ELF-1 (cell line): Measurements from ENCODE around the gene TMEM123.

Experiments used
- DNase-seq: peaks from one replicate; pipeline ENCODE4 v3.0.0-alpha.2; 2016; ENCODE audit warnings: low read depth, low spot score

The TMEM123 gene

DNA sequence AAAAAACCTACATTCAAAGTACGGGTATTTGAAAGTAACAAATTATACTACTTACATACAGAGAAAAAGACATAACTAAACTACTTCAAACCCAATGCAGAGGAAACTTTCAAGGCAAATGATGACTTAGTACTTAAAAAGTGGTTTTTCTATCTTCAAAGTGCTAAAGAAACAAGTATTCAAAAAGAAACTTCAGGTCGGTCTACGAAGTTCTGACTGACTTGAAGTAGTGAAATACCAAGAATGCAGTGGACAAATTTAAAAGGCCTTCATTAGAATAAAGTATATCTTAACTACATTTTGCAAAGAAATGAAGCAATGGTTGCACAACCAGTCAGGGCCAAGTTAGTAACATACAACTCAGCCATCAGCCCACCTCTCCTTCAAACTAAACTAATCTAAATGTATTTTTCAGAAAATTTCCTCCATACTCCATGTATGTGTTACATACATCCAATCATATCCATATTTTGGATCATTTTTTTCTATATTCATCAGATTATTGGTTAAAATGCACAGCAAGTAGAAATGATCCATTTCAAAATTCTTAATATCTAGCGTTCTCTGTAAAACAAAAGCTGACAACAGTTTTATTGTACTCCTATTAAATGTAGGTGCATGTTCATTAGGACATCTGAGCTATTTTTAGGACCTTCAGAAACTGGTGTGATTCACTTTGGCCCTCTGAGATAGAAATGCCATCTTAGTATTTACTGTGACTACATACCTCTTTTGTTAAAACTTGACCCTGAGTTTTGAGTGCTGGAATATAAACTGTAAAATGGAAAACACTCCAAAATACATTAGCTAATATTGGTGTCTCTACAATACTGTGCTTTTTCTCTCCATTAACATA, 55.6 kb downstream of the TMEM123 start:
- no peak for DNase-seq

DNA sequence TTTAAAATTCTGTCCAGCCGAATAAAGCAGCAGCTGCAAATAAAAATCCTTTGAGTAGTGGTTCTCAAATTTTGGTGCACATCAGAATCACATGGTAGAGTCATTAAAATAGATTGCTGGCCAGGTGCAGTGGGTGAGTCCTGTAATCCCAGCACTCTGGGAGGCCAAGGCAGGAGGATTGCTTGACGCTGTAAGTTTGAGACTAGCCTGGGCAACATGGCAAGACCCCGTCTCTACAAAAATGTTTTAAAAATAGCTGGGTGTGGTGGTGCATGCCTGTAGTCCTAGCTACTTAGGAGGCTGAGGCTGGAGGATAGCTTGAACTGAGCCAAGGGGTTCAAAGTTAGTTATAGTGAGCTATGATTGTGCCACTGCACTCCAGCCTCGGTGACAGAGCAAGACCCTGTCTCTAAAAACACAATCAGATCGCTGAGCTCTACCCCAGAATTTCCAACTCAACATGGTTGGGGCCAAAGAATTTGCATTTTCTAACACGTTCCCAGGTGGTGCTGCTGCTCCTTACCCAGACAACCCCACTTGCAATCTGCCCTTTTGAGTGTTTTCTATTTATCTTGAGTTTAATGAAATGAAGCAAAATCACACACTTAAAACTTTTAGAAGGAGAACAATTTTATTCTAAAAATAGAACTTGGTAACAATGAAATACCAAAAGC, 56.7 kb downstream of the TMEM123 start:
- DNase-seq: no peak

DNA sequence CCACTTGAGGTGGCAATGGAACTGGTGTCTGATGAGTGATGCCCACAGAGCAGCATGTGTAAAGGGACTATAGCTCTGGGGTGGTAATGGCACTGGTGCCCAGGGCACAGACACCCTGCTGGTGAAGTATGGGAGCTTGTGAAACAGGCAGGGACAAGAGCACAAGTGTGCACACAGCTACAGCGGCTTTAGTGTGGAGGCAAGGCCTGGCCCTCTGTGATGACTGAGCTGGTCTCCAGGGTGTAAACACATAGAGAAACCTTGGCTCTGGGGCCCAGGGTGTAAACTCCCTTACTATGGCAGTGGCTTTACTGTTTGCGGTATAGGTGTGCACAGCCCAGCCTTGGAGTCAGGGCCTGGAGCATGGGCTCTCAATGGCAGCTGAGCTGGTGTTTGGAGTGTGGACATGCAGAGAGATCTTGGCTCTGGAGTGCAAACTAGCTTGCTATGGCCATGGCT, 59.3 kb downstream of the TMEM123 start:
- no peak for DNase-seq

DNA sequence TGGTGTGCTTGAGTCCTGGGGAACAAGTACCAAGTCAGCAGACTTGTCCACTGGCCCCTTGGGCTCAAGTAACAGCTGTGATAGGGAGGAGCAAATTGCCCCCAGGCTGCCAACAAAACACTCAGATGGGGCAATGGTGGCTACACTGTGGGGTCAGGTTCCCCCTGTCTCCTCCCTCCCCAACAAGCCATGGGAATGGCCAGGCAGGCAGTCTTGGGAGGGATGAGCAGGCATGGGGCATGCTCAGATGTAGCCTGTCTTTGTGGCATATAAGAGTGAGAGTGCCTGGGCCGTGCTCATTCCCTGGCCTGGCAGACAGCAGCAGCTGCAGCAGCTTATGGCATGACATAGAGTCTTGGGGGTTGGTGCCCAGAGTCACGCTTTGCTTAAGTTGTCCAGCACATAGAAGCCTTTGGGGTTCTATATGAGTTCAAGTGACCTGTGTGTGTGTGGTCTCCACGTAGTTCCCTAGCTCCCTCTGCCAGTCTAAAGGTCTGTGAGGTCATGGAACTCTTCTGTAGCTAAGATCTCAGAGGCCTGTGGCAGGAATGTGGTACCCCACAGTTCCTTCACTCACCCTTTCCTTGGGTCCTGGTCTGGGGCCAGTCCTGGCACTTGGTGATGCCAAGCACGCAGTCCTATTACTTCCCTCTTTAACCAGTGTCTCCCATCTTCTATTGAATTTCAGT, 60.9 kb downstream of the TMEM123 start:
- no peak for DNase-seq

DNA sequence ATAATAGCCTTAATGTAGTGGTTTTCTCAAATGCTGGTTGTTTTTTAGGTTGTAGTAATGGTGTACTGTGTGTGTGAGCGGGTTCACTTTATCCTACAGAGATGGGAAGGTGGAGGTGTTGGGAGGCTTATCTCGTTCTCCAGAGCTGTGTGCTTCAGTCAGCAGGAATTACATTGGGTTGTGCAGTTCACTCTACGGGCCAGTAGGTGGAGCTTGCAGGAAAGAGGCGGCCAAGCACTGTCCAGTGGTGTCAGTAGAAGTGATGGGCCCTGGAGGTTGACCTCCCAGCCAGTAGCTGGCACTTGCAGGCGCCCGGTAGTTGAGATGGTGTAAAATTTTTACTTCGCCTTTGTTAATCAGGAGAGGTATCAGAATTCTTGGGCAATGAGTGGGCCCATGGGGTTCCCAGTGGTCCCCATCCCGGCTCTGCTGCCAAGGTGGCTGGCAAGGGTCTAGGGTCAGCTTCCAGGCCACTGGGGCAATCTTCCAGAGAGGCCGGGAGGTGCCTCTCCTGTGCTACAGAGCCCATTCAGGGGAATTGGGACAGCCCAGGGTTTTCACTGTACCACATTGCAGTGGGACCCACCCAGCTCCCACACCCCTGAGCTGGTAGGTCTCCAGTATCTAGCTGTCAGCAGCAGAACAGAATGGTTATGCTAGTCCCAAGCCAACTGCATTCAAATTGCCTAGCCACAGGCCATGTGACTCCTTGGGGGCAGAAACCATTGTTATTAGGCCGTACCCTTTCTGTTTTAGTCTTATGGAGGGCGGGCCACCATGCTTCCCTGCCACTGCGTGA, 61.7 kb downstream of the TMEM123 start:
- DNase-seq: peak; percentile 88

DNA sequence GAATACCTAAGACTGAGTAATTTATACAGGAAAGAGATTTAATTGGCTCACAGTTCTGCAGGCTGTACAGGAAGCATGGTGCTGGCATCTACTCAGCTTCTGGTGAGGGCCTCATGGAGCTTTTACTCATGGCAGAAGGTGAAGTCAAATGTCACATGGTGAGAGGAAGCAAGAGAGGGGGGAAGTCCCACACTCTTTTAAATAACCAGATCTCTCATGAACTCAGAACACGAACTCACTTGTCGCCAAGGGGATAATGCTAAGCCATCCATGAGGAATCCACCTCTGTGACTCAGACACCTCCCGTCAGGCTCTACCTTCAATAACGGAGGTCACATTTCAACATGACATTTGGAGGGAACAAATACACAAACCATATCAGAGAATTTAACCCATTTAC, 63.3 kb downstream of the TMEM123 start:
- DNase-seq: no peak

DNA sequence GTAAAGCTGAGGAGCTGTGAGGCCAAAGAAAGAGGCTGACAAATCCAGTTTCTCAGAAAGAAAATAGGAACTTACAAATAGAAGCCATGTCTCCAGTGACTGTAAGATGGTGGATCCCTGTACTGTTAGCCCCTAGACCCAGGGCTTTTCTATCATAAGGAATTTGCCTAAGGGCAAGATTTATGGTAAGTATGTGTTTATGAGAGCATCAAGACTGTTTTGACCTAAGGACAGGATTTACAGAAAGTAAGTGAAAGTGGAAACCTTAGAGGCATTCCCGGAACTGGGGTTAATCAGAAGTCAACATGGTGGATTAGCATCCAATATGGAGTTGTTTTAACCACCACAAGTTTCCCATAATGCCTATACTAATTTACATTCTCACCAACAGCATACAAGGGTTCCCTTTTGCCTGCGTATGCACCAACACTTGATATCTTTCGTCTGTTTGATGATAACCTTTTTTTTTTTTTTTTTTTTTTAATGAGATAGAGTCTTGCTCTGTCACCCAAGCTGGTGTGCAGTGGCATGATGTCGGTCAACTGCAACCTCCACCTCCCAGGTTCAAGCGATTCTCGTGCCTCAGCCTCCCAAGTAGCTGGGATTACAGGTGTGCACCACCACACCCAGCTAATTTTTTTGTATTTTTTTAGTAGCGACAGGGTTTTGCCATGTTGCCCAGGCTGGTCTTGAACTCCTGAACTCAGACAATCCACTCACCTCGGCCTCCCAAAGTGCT, 65.4 kb downstream of the TMEM123 start:
- DNase-seq: no peak

DNA sequence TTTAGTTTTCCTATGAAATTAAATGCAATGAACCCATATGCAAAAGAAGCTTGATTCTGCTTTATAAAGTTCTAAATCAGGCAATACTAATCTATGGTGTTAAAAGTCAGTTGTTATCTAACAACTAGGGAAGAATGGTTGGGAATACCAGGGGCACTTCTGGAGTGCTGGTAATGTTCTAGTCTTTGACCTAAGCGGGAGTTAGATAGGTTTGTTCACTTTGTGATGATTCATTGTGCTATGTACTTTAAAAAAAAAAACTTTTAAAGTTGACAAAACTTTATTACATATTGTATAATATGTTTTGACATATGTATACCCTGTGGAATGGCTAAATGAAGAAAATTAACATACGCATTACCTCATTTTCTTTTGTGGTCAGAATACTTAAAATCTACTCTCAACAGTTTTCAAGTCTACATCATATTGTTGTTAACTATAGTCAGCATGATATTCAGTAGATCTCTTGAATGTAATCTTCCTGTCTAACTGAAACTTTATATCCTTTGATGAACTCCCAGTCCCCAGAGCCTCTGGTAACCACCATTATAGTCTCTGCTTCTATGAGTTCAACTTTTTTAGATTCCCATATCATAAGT, 66.3 kb downstream of the TMEM123 start:
- DNase-seq: no peak

DNA sequence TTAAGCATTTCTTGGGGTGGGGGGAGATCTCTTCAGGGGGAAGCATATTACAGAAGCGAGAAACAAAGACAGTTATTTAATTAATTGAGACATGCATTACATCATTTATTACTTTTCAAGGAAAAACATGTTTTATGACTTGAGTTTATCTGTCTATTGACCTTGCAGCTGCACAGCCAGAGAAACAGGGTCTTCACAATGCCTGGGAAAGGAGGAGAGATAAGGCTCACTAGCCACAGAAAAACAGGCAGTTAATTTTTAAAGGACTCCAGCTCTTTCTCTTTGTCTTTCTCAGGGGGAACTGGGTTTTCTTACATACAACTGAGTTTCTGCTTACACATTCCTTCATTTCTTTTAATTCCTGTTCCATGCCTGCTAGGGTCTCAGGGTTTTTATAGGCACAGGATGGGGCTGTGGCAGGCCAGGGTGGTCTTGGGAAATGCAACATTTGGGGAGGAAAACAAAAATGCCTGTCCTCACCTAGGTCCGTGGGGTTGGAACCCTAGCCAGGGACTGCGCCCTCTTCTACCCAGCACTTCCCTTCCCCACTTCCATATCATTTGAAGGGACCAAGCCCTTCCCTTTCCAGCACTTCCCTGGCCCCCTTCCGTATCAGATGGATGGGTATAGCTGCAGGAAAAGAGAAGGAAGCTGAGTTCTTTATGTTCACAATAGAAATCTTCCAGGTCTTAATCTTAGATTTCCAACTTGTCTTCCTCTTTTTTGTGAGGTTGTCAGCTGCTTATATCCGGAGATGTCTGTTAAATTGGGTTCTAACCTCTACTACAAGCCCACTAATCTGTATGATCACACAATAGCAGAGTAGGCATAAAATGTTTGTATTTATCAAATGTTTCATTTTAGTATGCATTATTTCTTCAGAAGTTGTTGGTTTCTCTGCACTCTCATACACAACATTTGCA, 67.2 kb downstream of the TMEM123 start:
- DNase-seq: no peak

DNA sequence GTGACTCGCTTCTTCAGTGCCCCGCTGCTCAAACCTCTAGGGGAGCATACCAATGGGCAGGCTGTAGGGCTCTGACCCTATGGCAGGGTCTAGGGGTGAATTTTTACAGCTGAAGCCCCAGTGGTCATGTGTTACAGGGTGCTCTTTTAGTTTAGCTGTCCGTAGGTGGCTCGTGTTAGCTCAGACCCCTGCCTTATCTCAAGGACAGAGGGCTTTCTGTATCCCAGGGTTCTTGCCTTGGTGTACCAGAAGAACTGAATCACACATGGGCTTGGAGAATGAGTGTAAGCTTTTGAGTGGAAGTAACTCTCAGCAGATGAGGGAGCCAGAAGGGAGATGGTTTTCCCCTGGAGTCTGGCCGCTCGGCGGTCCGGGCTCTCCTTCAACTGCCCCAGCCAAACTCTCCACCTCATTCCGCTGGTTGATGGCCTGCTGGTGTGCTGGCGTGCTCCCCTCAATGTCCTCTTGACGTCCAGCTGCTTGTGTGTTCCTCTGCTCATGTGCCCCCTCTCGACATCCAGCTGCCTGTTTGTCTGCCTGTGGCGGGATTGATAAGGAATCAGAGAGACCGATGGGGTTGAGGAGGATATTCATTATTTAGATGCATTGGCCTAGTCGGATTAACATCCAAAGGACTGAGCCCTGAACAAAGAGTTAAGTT, 68.0 kb downstream of the TMEM123 start:
- DNase-seq: no peak

DNA sequence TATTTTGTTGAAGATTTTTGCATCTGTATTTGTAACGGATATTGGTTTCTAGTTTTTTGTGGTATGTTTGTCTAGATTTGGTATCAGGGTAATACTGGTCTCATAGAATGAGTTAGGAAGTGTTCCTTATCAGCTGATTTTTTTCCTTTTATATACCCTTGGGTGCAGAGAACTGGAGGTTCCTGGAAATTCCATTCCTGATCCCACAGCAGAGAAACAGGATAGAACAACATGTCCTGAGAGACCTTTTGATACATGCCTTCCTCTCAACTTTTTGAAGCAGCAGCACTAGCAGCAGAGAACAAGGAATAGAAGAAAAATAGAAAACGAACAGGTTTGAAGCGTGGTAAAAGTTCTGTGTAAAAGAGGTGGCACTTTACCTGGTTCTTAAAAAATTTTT, 68.7 kb downstream of the TMEM123 start:
- DNase-seq: no peak

DNA sequence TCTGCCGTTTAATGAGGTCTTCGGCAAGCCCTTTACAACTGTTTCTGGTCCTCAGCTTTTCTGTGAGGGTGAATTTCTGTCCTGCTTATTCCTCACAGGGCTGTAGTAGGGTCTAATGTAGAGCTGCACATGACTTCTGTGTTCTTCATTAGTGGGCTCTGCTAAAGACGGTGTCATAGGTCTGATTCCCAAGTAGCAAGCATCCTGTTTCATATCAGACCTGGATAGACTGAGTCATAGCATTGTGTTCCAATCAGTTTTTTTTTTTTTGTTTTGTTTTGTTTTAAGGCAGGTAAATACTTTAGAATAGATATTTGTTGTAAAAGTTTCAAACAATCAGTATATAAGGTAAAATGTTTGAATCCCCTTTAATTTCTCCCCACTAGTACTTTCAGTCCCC, 70.2 kb downstream of the TMEM123 start:
- DNase-seq: no peak

DNA sequence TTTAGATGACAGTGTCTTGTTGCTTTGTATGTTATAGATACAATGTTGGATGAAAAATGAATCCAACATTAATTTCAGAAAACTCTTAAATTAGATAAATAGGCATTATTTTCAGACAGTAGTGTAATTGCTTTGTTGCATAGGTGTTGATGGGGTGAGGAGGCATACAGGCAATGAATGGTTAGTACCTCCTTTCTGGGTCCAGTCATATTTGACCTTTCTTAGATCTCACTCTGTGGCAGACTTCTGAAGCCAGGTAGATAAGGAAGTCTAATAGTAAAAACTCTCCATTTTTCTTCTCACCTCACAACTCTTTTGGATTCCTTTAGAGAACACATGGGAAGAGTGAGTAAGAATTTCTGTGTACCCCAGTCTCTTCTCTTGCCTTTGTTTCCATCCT, 73.7 kb downstream of the TMEM123 start:
- DNase-seq: no peak

DNA sequence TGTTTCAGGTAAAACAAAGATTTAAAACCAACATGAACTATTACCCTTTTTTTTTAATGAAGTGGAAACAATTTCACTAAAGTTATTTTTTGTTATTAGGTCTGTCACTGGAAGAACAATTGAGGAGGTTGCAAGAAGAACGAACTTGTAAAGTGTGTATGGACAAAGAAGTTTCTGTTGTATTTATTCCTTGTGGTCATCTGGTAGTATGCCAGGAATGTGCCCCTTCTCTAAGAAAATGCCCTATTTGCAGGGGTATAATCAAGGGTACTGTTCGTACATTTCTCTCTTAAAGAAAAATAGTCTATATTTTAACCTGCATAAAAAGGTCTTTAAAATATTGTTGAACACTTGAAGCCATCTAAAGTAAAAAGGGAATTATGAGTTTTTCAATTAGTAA, 74.7 kb downstream of the TMEM123 start:
- no peak for DNase-seq

DNA sequence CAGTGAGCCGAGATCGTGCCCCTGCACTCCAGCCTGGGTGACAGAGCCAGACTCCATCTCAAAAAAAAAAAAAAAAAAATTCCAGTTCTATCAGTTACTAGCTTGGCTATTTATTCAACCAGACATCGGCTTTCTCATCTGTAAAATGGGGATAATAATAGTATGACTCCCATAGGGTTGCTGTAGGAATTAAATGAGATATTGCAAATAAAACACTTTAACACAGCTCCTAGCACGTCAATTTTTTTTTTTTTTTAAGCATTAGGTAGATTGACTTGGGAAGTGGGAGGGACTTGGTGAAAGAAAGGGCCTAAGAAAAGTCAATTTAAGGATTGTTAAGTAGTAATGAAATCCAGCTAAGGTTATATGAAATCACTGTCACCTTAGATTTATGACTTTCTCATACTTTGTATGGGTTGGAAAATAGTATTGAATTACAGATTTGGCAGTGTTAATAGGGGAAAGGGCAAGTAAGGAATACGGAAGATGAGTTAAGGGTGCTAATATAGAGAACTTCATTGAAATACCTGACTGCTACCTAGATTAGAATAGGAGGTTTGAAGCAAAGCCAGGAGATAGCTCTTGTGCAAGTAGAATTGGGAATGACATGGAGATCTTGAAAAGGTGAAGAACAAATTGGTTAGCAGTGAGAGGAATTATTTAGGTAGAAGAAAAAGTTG, 76.7 kb downstream of the TMEM123 start:
- DNase-seq: no peak

DNA sequence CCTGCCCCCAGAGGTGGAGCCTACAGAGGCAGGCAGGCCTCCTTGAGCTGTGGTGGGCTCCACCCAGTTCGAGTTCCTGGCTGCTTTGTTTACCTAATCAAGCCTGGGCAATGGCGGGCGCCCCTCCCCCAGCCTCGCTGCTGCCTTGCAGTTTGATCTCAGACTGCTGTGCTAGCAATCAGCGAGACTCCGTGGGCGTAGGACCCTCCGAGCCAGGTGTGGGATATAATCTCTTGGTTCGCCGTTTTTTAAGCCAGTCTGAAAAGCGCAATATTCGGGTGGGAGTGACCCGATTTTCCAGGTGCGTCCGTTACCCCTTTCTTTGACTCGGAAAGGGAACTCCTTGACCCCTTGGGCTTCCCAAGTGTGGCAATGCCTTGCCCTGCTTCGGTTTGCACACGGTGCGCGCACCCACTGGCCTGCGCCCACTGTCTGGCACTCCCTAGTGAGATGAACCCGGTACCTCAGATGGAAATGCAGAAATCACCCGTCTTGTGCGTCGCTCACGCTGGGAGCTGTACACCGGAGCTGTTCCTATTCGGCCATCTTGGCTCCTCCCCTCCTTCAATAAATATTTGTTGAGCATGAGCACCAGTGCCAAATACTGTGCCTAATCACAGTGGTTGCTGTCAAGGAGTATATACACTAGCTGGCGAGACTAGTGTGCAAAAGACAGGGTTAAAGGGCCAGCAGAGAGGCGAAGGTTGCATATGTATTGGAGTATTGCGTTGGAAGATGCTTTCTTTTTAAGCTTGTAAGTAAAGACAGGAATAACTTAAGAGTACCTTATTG, 77.7 kb downstream of the TMEM123 start:
- peak; percentile 55 for DNase-seq

DNA sequence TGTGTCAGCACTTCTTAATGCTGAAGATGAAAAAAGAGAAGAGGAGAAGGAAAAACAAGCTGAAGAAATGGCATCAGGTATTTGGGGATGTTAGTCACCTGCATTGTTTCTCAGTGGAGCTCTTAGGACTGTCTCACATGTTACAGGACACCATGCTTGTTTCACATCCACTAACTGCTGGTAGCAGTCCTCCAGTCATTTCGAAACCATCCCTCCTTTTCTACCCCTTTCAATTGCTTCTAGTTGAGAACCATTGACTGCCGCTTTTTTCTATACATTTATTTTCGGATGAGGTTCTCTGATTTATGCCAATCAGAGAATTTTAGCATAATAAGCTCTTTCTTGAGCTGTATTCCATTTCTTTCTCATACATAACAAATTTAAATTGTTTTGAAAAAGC, 84.1 kb downstream of the TMEM123 start:
- no peak for DNase-seq

DNA sequence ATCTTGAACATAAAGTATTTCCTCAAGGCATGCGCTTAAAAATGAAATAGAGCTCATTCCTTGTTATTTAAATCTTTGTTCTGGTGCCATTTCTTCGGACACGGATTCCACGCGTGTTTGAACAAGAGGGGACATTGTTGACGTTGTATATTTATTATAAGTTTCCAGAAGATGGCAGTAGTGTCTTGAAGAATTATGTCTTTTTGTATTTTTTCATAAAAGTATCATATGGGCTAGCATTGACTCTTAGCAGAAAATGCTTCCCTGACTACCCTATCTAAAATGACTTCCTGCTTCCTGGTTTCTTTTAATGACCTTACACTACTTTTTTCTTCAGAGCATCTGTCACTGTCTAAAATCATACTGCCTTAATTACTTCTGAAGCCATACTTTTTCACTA, 85.2 kb downstream of the TMEM123 start:
- DNase-seq: no peak
